ENCODE measurements around the gene MAB21L2. TPM values are rescaled to one million over a fixed set of nuclear protein-coding genes. Genes with fewer than 3 reads are reported as not detected.

Gene MAB21L2
- total and polyA plus RNA-seq, 2 of the 8 experiments (the other 6 are each of a cell fraction or from before 2014, with no cell fraction given), result 0.03 TPM; not detected in 1

DNA sequence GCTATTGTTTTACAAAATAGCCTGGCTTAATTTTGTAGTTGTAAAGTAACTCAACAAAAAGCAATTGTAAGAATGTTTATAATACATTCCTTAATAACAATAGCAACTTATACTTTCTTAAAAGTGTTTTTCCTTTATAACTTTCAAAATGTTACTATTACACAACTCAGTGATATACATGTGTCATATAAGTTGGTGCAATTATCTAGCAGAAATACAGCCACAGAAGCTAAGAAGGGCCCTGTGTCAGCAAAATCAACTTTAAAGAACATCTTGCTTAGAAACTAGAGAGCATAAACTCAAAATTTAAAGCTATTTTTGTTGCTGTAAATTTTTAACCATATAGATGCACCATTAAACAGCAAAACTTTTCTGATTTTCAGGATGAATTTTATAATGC, 41.4 kb upstream of the MAB21L2 start (continued):
- TF ChIP-seq, protein P1, sequence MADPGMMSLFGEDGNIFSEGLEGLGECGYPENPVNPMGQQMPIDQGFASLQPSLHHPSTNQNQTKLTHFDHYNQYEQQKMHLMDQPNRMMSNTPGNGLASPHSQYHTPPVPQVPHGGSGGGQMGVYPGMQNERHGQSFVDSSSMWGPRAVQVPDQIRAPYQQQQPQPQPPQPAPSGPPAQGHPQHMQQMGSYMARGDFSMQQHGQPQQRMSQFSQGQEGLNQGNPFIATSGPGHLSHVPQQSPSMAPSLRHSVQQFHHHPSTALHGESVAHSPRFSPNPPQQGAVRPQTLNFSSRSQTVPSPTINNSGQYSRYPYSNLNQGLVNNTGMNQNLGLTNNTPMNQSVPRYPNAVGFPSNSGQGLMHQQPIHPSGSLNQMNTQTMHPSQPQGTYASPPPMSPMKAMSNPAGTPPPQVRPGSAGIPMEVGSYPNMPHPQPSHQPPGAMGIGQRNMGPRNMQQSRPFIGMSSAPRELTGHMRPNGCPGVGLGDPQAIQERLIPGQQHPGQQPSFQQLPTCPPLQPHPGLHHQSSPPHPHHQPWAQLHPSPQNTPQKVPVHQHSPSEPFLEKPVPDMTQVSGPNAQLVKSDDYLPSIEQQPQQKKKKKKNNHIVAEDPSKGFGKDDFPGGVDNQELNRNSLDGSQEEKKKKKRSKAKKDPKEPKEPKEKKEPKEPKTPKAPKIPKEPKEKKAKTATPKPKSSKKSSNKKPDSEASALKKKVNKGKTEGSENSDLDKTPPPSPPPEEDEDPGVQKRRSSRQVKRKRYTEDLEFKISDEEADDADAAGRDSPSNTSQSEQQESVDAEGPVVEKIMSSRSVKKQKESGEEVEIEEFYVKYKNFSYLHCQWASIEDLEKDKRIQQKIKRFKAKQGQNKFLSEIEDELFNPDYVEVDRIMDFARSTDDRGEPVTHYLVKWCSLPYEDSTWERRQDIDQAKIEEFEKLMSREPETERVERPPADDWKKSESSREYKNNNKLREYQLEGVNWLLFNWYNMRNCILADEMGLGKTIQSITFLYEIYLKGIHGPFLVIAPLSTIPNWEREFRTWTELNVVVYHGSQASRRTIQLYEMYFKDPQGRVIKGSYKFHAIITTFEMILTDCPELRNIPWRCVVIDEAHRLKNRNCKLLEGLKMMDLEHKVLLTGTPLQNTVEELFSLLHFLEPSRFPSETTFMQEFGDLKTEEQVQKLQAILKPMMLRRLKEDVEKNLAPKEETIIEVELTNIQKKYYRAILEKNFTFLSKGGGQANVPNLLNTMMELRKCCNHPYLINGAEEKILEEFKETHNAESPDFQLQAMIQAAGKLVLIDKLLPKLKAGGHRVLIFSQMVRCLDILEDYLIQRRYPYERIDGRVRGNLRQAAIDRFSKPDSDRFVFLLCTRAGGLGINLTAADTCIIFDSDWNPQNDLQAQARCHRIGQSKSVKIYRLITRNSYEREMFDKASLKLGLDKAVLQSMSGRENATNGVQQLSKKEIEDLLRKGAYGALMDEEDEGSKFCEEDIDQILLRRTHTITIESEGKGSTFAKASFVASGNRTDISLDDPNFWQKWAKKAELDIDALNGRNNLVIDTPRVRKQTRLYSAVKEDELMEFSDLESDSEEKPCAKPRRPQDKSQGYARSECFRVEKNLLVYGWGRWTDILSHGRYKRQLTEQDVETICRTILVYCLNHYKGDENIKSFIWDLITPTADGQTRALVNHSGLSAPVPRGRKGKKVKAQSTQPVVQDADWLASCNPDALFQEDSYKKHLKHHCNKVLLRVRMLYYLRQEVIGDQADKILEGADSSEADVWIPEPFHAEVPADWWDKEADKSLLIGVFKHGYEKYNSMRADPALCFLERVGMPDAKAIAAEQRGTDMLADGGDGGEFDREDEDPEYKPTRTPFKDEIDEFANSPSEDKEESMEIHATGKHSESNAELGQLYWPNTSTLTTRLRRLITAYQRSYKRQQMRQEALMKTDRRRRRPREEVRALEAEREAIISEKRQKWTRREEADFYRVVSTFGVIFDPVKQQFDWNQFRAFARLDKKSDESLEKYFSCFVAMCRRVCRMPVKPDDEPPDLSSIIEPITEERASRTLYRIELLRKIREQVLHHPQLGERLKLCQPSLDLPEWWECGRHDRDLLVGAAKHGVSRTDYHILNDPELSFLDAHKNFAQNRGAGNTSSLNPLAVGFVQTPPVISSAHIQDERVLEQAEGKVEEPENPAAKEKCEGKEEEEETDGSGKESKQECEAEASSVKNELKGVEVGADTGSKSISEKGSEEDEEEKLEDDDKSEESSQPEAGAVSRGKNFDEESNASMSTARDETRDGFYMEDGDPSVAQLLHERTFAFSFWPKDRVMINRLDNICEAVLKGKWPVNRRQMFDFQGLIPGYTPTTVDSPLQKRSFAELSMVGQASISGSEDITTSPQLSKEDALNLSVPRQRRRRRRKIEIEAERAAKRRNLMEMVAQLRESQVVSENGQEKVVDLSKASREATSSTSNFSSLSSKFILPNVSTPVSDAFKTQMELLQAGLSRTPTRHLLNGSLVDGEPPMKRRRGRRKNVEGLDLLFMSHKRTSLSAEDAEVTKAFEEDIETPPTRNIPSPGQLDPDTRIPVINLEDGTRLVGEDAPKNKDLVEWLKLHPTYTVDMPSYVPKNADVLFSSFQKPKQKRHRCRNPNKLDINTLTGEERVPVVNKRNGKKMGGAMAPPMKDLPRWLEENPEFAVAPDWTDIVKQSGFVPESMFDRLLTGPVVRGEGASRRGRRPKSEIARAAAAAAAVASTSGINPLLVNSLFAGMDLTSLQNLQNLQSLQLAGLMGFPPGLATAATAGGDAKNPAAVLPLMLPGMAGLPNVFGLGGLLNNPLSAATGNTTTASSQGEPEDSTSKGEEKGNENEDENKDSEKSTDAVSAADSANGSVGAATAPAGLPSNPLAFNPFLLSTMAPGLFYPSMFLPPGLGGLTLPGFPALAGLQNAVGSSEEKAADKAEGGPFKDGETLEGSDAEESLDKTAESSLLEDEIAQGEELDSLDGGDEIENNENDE (IDR thresholded peaks at IDR 0.05; ENCODE audit: insufficient replicate concordance, low read length), result peak; percentile 59
- TF ChIP-seq RXRA (IDR thresholded peaks at IDR 0.05; ENCODE audit: insufficient read depth, low read depth, low read length), result no peak
- TF ChIP-seq GTF2F1 (IDR thresholded peaks at IDR 0.05; ENCODE audit: borderline replicate concordance, low read depth, low read length), result no peak
- no peak for TF ChIP-seq ASH2L (IDR thresholded peaks at IDR 0.05; ENCODE audit: low read length)
- peak; percentile 4; the same call in 1 of the 2 replicates for TF ChIP-seq MAFK (IDR thresholded peaks at IDR 0.05; ENCODE audit: low read depth, low read length)
- no peak for TF ChIP-seq CHD2 (IDR thresholded peaks at IDR 0.05; ENCODE audit: low read length)
